ENCODE measurements around the gene PSMA8.
"Not testable (repeated sequence)": the region's sequence is repeated elsewhere in the genome, so short reads cannot be mapped to it uniquely, and the experiment has no call there.

Gene PSMA8

GRCh38 chr18:26238718-26239117, 105.0 kb downstream of the PSMA8 start:
- DNase-seq, result not testable (repeated sequence)

- DNase-seq, result not testable (repeated sequence)
These were observed 108.7 kb downstream of the PSMA8 start for GRCh38 chr18:26242392-26242791.

All from activated CD4-positive, CD25-positive, alpha-beta regulatory T cell (primary cell).